ENCODE data around the gene ANKRD33B. TPM values are rescaled to one million over a fixed set of nuclear protein-coding genes. Genes with fewer than 3 reads are reported as not detected.
"Not testable (repeated sequence)": the region's sequence is repeated elsewhere in the genome, so short reads cannot be mapped to it uniquely, and the experiment has no call there.

Gene ANKRD33B
- polyA plus RNA-seq (2013, experiment 1 of 2), result 8.8 TPM
- 7.0 TPM for polyA plus RNA-seq (2013, experiment 2 of 2)

DNA sequence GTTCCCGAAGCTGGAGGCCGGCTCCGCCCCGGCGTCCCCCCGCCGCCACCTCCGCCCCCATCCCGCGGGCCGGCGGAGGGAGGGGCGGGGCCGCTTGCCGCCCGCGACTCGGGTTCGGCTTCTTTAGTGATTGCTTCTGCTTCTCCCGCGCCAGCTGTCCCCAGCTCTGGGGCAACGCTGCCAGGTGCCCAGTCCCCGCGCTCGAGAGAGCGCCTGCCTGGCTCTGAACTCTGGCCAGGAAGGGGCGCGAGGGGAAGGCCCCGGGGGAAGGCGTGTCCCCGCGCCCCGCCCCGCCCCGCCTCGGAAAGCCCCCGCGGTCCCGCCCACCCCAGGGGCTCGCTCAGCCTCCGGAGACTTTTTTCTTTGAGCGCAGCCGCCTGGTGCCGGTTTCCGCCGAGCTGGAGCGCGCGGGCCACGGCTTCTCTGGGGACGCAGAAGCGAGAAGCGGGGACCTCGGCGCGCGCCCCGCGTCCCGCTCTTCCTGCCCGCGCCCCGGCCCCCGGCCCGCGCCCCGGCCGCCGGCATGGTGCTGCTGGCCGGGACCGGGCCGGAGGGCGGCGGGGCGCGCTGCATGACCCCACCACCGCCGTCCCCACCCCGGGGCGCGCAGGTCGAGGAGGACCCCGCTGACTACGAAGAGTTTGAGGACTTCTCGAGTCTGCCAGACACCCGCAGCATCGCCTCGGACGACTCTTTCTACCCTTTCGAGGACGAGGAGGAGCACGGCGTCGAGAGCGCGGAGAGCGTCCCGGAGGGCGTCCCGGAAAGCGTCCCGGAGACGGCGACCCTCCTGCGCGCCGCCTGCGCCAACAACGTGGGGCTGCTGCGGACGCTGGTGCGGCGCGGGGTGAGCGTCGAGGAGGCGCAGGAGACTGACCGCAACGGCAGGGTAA lies at the start of gene ANKRD33B:
Gene ANKRD33B, plus strand, starts transcription at position 126 of the 893 bp plus-strand sequence. Its CDS starts 398 bp downstream, at position 524.
- 0 to 1% methylated on average over 70 to 89 of the region's 119 CpGs for WGBS, 2 experiments (ENCODE audit: insufficient coverage in 2 of 2)
- no peaks in the 10 kb centered on the region for H3K9me3 ChIP-seq (ENCODE audit: control insufficient read depth, low read length)
- no peak within 1 kb of the TSS for H3K27ac ChIP-seq (ENCODE audit: low read depth, low read length, severe bottlenecking)

DNA sequence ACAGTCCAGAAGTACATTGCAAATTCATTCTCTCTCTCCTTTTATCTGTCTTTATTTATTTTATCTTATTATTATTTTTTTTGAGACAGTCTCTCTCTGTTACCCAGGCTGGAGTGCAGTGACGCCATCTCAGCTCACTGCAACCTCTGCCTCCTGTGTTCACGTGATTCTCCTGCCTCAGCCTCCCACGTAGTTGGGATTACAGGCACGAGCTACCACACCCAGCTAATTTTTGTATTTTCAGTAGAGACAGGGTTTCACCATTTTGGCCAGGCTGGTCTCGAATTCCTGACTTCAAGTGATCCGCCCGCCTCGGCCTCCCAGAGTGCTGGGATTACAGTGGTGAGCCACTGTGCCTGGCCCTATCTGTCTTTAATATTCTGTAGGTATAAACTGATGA lies 49.3 kb upstream of the ANKRD33B start:
- 87 to 94% methylated on average over 8 of the region's 8 CpGs for WGBS, 2 experiments (ENCODE audit: insufficient coverage in 2 of 2)
- H3K4me3 ChIP-seq (ENCODE audit: extremely low read depth, insufficient read depth, low read length, poor library complexity, severe bottlenecking); H3K9me3 ChIP-seq (ENCODE audit: control insufficient read depth, low read length); H3K36me3 ChIP-seq (ENCODE audit: control insufficient read depth, insufficient read depth, low read length): not testable (repeated sequence)
- Histone ChIP-seq H3K4me1 (ENCODE audit: control insufficient read depth, insufficient read depth, low read length, poor library complexity, severe bottlenecking) (peaks cover 11% of the 10 kb centered on the region), H3K27ac (ENCODE audit: low read depth, low read length, severe bottlenecking) (peak overlapping the region; percentile 88)

More for the DNA sequence above, at the start of gene ANKRD33B:
- Histone ChIP-seq H3K36me3 (ENCODE audit: control insufficient read depth, insufficient read depth, low read length) (no peaks in the 10 kb centered on the region), H3K4me3 (ENCODE audit: extremely low read depth, insufficient read depth, low read length, poor library complexity, severe bottlenecking) (peak within 1 kb of the TSS; percentile 62), H3K4me1 (ENCODE audit: control insufficient read depth, insufficient read depth, low read length, poor library complexity, severe bottlenecking) (peaks cover 53% of the 10 kb centered on the region)

DNA sequence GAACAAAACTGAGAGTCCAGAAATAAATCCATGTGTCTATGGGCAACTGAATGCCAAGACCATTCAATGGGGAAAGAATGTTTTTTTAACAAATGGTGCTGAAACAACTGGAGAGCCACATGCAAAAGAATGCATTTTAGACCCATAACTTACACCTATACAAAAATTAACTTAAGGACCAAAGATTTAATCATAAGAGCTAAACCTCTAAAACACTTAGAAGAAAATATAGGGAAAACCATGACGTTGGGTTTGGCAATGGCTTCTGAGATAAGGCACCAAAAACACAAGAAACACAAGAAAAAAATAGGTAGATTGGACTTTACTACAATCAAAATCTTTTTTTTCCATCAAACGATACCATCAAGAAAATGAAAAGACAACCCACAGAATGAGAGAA lies 48.4 kb upstream of the ANKRD33B start:
- 80% methylated on average over 1 of the region's 2 CpGs; no CpG with 5 or more reads in 1 of the 2 experiments for WGBS, 2 experiments (ENCODE audit: insufficient coverage in 2 of 2)
- Histone ChIP-seq H3K4me1 (ENCODE audit: control insufficient read depth, insufficient read depth, low read length, poor library complexity, severe bottlenecking) (peaks cover 11% of the 10 kb centered on the region), H3K9me3 (ENCODE audit: control insufficient read depth, low read length) (peaks cover 5% of the 10 kb centered on the region), H3K4me3 (ENCODE audit: extremely low read depth, insufficient read depth, low read length, poor library complexity, severe bottlenecking) (no peak overlapping the region), H3K27ac (ENCODE audit: low read depth, low read length, severe bottlenecking) (no peak overlapping the region), H3K36me3 (ENCODE audit: control insufficient read depth, insufficient read depth, low read length) (no peaks in the 10 kb centered on the region)

DNA sequence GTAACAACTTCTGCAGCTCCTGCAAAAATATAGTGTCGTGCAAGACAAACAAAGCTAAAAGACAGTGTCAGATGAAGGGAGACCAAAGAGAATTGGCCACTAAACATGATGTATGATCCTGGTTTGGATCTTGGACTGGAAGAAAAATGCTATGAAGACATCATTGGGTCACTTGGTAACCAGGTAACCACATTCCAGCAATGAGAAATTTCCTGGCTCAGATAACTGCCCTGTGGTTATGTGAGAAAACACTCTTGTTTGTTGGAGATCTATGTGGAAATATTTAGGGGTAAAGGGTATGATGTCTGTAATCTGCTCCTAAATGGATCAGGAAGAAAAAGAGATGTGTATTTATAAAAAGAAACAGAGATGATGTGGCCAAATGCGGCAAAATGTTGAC lies 45.5 kb upstream of the ANKRD33B start:
- H3K36me3 ChIP-seq (ENCODE audit: control insufficient read depth, insufficient read depth, low read length), result no peaks in the 10 kb centered on the region
- 91 to 100% methylated on average over 2 of the region's 2 CpGs for WGBS, 2 experiments (ENCODE audit: insufficient coverage in 2 of 2)
- peaks cover 17% of the 10 kb centered on the region for H3K9me3 ChIP-seq (ENCODE audit: control insufficient read depth, low read length)
- no peak overlapping the region for H3K4me3 ChIP-seq (ENCODE audit: extremely low read depth, insufficient read depth, low read length, poor library complexity, severe bottlenecking)
- peaks cover 9% of the 10 kb centered on the region for H3K4me1 ChIP-seq (ENCODE audit: control insufficient read depth, insufficient read depth, low read length, poor library complexity, severe bottlenecking)
- no peak overlapping the region for H3K27ac ChIP-seq (ENCODE audit: low read depth, low read length, severe bottlenecking)

DNA sequence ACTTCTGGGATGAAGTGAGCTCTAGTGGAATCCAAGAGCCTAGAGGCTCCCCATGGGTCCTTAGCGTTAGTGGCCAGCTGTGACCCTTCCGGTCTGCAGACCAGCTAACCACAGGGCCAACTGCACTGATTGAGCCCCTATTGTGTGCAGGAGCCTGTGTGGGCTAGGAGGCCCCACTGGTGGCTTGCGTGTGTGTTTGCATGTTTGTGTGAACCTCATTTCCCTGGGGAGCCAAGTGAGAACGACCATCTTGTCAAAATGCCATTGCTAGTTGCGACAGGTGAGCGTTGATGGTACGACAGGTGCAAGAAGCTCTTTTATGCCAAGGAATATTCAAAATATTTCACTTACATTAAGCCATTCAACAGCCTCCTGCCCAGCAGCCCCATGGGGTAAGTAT lies 44.1 kb upstream of the ANKRD33B start:
- H3K4me3 ChIP-seq (ENCODE audit: extremely low read depth, insufficient read depth, low read length, poor library complexity, severe bottlenecking), result no peak overlapping the region
- WGBS, 2 experiments (ENCODE audit: insufficient coverage in 2 of 2), result 91 to 94% methylated on average over 5 to 7 of the region's 7 CpGs
- H3K9me3 ChIP-seq (ENCODE audit: control insufficient read depth, low read length), result peaks cover 22% of the 10 kb centered on the region
- H3K36me3 ChIP-seq (ENCODE audit: control insufficient read depth, insufficient read depth, low read length), result no peaks in the 10 kb centered on the region
- no peak overlapping the region for H3K27ac ChIP-seq (ENCODE audit: low read depth, low read length, severe bottlenecking)
- peaks cover 2% of the 10 kb centered on the region for H3K4me1 ChIP-seq (ENCODE audit: control insufficient read depth, insufficient read depth, low read length, poor library complexity, severe bottlenecking)

DNA sequence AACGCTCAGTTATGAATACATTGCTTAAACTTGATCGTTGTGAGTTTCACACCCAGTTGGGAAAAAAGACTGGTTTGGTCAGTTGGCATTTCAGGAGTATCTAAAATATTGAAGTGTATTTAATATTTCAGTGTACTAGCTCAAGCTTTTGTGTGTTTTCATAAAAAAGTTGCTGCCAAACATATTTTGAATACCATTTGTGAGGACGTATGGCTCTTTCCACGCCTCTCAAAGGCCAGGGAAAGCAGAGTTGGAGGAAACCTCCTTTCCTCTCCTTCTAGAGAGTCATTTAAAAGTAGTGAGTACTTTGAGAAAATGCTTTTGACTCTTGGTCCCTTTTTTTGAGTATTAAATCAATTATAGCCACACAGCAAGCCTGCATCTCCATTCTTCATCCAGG lies 43.2 kb upstream of the ANKRD33B start:
- Histone ChIP-seq H3K36me3 (ENCODE audit: control insufficient read depth, insufficient read depth, low read length) (no peaks in the 10 kb centered on the region), H3K4me3 (ENCODE audit: extremely low read depth, insufficient read depth, low read length, poor library complexity, severe bottlenecking) (no peak overlapping the region), H3K27ac (ENCODE audit: low read depth, low read length, severe bottlenecking) (no peak overlapping the region), H3K4me1 (ENCODE audit: control insufficient read depth, insufficient read depth, low read length, poor library complexity, severe bottlenecking) (peaks cover 9% of the 10 kb centered on the region), H3K9me3 (ENCODE audit: control insufficient read depth, low read length) (peaks cover 17% of the 10 kb centered on the region)
- 100% methylated on average over 1 to 3 of the region's 4 CpGs for WGBS, 2 experiments (ENCODE audit: insufficient coverage in 2 of 2)

DNA sequence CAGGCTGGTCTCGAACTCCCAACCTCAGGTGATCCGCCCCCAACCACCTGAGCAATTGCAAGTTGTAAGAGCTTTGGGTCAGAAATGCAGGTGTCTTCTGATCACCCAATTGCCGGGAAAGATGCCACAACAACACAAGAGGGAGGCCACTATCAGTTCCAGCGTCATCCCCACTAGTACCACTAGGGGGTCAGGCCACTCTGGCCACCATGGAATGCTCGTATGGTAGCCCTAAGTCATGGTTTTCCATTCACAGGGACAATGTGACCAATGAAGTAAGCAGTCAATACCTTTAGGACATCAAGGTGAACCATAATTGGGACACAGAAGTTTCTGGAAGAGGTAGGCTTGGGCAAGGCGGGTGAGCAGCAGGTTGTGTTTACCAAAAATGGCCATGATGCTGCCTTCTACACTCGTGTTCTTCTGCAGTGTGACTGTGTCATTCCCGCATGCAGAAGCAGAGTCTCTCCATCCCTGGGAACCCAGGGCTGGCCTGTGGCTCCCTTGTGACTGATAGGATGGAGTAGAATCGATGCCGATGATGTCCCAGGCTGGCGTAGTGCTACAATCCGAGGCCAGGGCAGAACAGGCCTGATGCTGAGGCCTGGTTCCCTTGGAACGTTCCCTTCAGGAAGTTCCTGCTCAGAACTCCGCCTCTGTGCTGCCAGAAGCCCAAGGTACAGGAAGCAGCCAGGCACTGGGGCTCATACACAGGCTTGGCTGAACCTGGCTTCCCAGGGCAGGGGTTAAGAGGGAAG lies 42.2 kb upstream of the ANKRD33B start:
- WGBS, 2 experiments (ENCODE audit: insufficient coverage in 2 of 2), result 96 to 100% methylated on average over 10 to 12 of the region's 14 CpGs
- no peak overlapping the region for H3K27ac ChIP-seq (ENCODE audit: low read depth, low read length, severe bottlenecking)
- H3K9me3 ChIP-seq (ENCODE audit: control insufficient read depth, low read length), result peaks cover 17% of the 10 kb centered on the region
- H3K36me3 ChIP-seq (ENCODE audit: control insufficient read depth, insufficient read depth, low read length), result no peaks in the 10 kb centered on the region
- no peak overlapping the region for H3K4me3 ChIP-seq (ENCODE audit: extremely low read depth, insufficient read depth, low read length, poor library complexity, severe bottlenecking)
- peaks cover 11% of the 10 kb centered on the region for H3K4me1 ChIP-seq (ENCODE audit: control insufficient read depth, insufficient read depth, low read length, poor library complexity, severe bottlenecking)

DNA sequence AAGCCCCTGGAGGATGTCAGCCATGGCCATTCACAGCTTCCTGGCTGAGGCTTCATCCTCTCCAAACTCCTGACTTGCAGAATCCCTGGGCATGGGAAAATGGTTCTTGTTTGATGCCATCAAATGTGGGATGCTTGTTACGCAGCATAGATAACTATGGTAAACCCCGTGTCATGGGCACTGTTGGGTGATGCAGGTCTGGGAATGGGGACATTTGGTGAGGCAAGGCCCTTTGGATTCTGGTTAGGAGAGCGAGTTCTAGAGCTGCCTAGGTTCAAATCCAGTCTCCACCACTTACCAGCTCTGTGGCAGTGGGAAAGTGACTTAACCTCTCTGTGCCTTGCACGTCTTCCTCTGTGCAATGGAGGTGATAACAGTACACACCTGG lies 41.7 kb upstream of the ANKRD33B start:
- no peak overlapping the region for H3K4me3 ChIP-seq (ENCODE audit: extremely low read depth, insufficient read depth, low read length, poor library complexity, severe bottlenecking)
- peaks cover 11% of the 10 kb centered on the region for H3K4me1 ChIP-seq (ENCODE audit: control insufficient read depth, insufficient read depth, low read length, poor library complexity, severe bottlenecking)
- H3K9me3 ChIP-seq (ENCODE audit: control insufficient read depth, low read length), result peaks cover 17% of the 10 kb centered on the region
- H3K27ac ChIP-seq (ENCODE audit: low read depth, low read length, severe bottlenecking), result no peak overlapping the region
- 90 to 98% methylated on average over 4 of the region's 4 CpGs for WGBS, 2 experiments (ENCODE audit: insufficient coverage in 2 of 2)
- H3K36me3 ChIP-seq (ENCODE audit: control insufficient read depth, insufficient read depth, low read length), result no peaks in the 10 kb centered on the region

DNA sequence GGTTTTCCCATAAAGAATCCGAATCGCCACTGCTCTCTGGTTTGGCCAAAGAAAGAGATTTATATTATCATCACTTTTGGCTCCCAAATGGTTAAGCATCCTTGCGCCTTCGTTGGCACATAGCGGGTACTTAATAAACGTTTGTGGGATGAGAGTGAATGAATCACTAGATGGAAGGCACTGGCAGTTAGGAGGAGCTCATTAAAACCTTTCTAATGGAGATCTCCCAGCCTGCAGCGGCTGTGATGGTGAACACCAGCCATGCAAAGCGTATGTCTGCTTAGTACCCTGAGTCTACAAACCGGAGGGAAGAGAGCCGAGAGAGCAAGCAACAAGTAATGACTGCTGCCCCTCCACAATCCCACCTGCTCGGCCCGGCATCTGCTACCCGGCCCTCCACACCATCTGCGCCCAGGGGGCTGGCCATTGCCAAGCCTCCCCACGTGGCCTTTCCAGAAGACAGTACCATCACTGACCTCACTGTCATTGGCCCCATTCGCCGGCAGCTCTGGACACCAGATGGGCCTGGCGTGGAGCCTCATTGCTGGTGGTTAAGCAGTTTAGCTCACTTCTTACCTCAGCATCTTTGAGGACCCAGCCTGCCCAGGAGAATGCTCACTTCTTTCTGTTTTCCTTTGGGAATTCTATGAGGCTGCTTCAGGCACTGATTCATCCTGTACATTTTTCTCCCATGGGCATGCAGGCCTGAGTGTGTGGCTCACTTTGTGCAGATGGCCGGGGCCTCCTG lies 39.3 kb upstream of the ANKRD33B start:
- H3K27ac ChIP-seq (ENCODE audit: low read depth, low read length, severe bottlenecking), result peak overlapping the region; percentile 38
- H3K4me3 ChIP-seq (ENCODE audit: extremely low read depth, insufficient read depth, low read length, poor library complexity, severe bottlenecking), result no peak overlapping the region
- H3K9me3 ChIP-seq (ENCODE audit: control insufficient read depth, low read length), result peaks cover 17% of the 10 kb centered on the region
- peaks cover 23% of the 10 kb centered on the region for H3K4me1 ChIP-seq (ENCODE audit: control insufficient read depth, insufficient read depth, low read length, poor library complexity, severe bottlenecking)
- no peaks in the 10 kb centered on the region for H3K36me3 ChIP-seq (ENCODE audit: control insufficient read depth, insufficient read depth, low read length)
- WGBS, 2 experiments (ENCODE audit: insufficient coverage in 2 of 2), result 92% methylated on average over 15 to 17 of the region's 19 CpGs

DNA sequence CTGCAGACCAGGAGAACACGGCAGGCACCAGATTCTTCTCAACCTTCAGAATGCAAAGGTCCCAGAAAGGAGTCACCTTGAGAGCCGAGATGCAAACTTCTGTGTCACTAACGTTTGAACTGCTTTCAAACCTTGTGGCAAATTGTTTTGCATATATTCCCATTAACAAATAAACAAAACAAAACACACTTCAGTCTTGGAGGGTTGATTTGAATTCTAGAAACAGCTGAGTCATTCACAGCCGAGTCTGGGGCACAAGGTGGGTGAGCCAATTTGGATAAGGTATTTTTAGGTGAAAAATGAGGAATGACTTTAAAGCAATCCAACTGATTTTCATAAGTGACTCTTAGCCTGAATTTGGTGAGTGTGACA lies 38.8 kb upstream of the ANKRD33B start:
- Histone ChIP-seq H3K4me3 (ENCODE audit: extremely low read depth, insufficient read depth, low read length, poor library complexity, severe bottlenecking) (no peak overlapping the region), H3K36me3 (ENCODE audit: control insufficient read depth, insufficient read depth, low read length) (no peaks in the 10 kb centered on the region), H3K9me3 (ENCODE audit: control insufficient read depth, low read length) (peaks cover 17% of the 10 kb centered on the region), H3K27ac (ENCODE audit: low read depth, low read length, severe bottlenecking) (peak overlapping the region; percentile 38), H3K4me1 (ENCODE audit: control insufficient read depth, insufficient read depth, low read length, poor library complexity, severe bottlenecking) (peaks cover 23% of the 10 kb centered on the region)
- 70 to 95% methylated on average over 2 to 3 of the region's 4 CpGs for WGBS, 2 experiments (ENCODE audit: insufficient coverage in 2 of 2)
